Measurements from ENCODE around the gene NFYC.

NFYC gene

DNA sequence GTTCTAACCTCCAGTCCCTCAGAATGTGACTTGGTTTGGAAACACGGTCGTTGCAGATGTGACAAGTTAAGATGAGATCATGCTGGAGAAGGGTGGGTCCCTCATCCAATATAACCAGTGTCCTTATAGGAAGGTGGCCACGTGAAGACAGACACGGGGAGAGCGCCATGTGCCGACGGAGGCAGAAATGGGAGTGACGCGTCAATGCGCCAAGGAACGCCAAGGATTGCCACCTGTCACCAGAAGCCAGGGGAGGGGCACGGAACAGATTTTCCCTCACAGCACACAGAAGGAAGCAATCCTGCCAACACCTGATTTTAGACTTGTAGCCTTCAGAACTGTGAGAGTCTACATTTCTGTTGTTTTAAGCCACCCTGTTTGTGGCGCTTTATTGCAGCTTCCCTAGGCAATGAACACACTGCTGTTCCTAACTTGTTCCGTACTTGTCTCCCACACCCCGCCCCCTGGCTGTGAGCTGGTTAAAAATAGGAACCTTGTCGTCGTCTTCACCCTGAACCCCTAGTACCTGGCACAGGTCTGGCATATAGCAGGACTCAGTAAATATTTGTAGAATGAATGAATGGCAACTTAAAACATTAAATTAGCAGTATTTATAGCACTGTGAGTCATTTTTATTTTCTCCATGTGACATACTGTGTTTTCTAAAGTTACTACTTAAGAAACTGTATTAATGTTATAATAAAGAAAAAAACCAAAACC is 40.2 kb upstream of the NFYC start:
- TF ChIP-seq, protein P1, sequence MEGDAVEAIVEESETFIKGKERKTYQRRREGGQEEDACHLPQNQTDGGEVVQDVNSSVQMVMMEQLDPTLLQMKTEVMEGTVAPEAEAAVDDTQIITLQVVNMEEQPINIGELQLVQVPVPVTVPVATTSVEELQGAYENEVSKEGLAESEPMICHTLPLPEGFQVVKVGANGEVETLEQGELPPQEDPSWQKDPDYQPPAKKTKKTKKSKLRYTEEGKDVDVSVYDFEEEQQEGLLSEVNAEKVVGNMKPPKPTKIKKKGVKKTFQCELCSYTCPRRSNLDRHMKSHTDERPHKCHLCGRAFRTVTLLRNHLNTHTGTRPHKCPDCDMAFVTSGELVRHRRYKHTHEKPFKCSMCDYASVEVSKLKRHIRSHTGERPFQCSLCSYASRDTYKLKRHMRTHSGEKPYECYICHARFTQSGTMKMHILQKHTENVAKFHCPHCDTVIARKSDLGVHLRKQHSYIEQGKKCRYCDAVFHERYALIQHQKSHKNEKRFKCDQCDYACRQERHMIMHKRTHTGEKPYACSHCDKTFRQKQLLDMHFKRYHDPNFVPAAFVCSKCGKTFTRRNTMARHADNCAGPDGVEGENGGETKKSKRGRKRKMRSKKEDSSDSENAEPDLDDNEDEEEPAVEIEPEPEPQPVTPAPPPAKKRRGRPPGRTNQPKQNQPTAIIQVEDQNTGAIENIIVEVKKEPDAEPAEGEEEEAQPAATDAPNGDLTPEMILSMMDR (IDR thresholded peaks at IDR 0.05), result peak; percentile 28; the same call in 1 of the 2 replicates

GRCh38 chr1:40652468-40652867 is 39.0 kb upstream of the NFYC start:
- TF ChIP-seq, protein P1 (IDR thresholded peaks at IDR 0.05), result no peak

GRCh38 chr1:40652979-40653378 is 38.5 kb upstream of the NFYC start:
- TF ChIP-seq, protein P1 (IDR thresholded peaks at IDR 0.05), result no peak

- TF ChIP-seq, protein P1 (IDR thresholded peaks at IDR 0.05), result no peak
Measured at GRCh38 chr1:40653851-40654537, 37.5 kb upstream of the NFYC start.

DNA sequence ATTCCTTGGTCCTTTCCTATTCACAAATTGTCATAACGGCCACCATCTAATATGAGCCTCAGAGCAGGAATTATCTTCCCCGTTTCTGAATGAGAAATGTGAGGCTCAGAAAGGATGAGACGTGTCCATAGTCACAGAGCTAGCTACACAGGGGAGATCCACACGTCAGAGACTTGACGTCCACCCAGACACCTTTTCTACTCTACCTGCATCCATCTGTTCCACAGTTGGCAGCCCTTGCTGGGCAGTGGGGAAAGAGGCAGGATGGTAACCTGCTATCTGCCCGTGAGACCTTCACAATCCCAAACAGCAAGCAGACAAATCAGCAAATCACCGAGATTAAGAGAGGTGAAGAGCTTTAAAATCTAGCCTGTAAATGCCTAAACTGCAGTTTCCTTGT is 34.5 kb upstream of the NFYC start:
- TF ChIP-seq, protein P1 (IDR thresholded peaks at IDR 0.05), result no peak

DNA sequence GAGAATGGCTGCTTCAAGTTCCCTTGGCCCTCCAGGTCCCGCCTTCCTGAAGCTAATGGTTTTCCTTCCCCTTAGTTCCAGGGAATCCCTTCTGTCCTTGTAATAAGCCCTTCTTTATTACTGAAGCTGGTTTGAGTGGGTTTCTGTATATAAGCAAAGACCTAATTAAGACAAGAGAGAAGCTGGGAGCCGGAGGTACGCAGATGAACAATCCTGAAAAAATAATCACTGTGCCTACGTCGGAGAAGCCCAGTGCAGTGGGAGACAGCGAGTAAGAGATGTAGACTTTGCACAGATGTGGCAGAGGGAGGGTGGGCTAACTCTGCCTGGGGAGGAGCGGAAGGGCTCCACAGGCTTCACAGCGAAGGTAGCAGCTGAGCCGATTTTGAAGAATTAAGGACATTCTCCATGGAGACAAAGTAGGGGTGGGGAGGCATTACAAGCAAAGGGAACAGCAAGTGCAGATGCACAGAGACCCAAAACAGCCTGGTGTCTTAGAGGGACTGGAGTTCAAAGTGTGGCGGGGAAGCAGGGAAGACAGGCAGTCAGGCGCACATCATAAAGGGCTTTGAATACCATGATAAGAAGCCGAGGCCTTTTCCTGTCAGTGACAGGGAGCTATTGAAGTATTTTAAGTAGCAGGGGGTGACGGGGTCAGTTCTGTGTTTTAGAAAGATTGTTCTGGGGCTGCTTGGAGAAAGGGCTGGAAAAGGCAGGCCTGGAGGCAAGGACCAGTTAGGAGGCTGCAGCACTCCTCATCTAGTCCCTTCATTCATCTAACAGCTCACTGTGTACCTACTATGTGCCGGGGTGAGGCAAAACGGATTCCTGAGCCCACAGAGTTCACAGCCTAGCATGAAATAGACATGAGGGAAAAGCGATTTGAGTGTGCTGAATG is 32.5 kb upstream of the NFYC start:
- TF ChIP-seq, protein P1 (IDR thresholded peaks at IDR 0.05), result no peak

GRCh38 chr1:40659649-40659947 is 31.9 kb upstream of the NFYC start:
- TF ChIP-seq, protein P1 (IDR thresholded peaks at IDR 0.05), result no peak

Data from LNCAP (cell line).